NCI-H460 (cell line): Measurements from ENCODE around the gene PCNT. TPM values are rescaled to one million over a fixed set of nuclear protein-coding genes. Genes with fewer than 3 reads are reported as not detected.
"Not testable (repeated sequence)": the region's sequence is repeated elsewhere in the genome, so short reads cannot be mapped to it uniquely, and the experiment has no call there.

Experiments
- DNase-seq: peaks from one replicate; pipeline ENCODE4 v3.0.0-alpha.2; 2016; ENCODE audit warnings: low read depth; ENCODE audit errors: extremely low read depth
- total RNA-seq: library from RNA; depleted of rRNA; stranded (reverse); fragments of >200 nt; shearing (Covaris generic); gene quantifications from 2 replicates; pipeline ENCODE4 v1.2.3, GENCODE V29; 2014

The PCNT gene
- total RNA-seq, 1 experiment from 2014 or later = 14.1 TPM

DNA sequence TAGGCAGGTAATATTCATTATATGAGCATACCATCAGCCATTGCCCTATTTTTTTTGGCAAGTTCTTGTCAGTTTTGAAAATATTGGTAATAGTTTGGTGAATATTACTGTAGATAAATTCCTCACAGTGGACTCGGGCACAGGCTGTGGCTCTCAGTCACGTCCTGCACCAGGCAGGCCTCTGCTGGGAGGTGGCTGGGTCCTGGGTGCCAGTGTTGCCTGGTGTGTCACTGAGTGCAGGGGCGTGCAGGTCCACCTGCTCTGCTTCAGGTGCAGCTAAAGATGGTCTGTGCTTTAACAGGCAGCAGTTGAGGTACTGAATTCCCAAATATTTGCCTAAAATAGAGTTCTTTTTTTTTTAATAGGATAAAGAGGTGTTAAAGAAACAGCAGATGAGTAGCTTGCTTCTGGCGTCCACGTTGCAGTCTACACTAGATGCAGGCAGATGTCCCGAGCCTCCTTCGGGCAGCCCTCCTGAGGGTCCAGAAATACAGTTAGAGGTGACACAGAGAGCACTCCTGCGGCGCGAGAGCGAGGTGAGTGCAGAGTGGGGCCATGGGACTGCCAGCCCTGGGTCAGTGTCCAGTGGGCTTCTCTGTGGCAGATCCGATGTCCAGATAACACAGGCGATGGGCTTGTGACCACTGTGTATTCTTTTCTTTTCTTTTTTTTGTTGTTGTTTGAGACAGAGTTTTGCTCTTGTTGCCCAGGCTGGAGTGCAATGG, 77.4 kb downstream of the PCNT start:
- DNase-seq = no peak

DNA sequence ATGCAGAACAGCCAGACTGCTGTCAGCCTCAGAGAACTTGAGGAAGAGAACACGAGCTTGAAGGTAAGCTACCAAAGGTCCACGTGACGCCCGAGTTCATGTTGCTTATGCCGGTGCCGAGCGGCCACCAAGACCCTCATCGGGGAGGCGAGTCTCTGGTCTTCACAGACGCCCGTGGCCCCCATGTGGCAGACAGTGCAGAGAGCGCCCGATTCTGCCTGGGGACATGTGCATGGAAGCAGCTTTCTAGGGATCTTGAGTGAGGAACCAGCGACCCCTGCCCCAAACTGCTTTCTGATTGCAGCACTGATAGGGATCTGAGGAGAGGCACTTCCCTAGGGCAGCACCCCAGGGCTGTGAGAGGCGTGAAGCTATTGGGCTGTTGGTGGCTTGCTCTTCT, 78.5 kb downstream of the PCNT start:
- DNase-seq = no peak

GRCh38 chr21:46403234-46403811, 79.4 kb downstream of the PCNT start:
- not testable (repeated sequence) for DNase-seq

DNA sequence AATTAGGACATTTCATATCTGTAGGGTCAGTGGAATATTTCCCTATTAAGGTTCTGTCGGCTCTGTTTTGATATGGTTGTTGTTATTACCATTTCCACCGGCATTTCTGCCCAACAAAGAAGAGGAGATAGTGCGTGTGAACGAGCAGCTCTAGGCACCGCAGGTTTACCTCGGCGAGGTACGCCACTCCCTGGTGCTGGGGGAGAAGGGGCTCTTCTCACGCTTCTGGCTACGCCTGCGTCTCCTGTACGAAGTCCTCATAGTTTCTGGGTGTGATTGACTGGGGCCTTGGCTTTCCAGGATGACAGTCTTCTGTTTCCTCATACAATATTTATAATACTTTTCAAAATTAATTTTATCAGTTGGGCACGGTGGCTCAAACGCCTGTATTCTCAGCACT, 80.3 kb downstream of the PCNT start:
- DNase-seq = no peak

DNA sequence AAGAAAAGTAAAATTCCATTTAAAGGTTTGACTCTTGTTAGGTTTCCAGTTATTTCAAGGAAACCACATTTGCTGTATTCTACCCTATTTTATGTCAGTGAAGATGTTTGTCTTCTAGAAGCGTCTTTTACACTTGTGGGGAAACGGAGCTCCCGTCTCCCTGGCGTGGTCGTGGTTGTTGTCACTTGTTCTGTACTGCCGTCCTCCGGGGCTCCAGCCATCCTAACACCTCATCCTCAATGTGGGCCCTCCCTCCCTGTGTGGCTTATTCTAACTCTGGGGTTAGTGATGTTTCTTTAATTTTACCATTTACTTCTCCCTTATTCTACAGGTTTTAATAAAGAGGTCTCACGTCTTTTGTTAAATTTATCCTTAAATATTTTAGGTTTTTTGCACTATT, 82.0 kb downstream of the PCNT start:
- DNase-seq = no peak

GRCh38 chr21:46409641-46410406, 85.9 kb downstream of the PCNT start:
- DNase-seq = no peak

DNA sequence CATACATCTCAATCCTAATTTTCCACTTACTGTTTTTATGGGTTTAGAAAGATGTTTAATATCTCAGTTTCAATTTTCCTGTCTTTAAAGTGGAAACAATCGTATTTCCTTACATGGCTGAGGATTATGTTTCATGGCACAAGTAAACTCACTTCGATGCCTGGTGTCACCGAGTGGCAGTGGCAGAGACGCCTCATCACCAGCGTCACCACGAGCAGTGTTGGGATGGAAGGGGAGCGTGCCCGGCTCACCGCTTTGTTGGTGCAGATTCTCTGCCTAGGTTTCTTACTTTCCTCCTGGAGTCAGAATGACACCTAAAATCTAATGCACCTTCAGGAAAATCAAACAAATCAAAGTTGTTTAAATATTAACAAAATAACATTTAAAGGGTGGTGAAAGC, 86.6 kb downstream of the PCNT start:
- no peak for DNase-seq

- DNase-seq = no peak
Observed at GRCh38 chr21:46411236-46411635, 87.3 kb downstream of the PCNT start.

DNA sequence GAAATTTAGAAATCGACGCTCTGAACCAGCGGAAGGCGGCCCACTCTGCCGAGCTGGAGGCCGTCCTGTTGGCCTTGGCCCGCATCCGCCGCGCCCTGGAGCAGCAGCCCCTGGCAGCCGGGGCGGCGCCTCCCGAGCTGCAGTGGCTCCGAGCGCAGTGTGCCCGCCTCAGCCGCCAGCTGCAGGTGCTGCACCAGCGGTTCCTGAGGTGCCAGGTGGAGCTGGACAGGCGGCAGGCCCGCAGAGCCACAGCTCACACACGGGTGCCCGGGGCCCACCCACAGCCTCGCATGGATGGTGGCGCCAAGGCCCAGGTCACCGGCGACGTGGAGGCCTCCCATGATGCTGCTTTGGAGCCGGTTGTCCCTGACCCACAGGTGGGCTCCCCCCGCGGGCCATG, 87.7 kb downstream of the PCNT start:
- DNase-seq = no peak

DNA sequence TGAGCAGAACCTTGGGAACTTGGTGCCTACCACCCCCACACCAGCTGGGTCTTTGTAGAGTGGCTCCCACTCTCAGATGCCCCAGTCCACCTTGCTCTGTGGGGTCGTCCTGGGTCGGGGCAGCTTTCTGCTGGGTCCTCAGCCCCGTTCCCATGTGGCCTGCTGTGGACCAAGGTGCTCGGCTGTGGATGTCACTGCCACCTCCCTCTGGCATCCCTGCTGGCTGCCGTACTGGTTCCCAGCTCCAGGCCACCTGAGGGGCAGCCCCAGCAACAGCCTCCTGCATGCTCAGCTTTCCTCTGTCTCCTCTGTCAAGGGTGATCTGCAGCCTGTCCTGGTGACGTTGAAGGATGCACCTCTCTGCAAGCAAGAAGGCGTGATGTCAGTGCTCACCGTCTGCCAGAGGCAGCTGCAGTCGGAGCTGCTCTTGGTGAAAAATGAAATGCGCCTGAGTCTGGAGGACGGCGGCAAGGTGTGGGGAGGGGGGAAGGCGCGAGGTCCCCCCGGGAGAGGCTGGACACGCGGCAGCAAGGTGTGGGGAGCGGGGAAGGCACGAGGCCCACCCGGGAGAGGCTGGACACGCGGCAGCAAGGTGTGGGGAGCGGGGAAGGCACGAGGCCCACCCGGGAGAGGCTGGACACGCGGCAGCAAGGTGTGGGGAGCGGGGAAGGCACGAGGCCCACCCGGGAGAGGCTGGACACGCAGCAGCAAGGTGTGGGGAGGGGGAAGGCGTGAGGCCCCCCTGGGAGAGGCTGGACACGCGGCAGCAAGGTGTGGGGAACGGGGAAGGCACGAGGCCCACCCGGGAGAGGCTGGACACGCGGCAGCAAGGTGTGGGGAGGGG, 88.8 kb downstream of the PCNT start:
- no peak for DNase-seq

GRCh38 chr21:46413365-46413696, 89.4 kb downstream of the PCNT start:
- no peak for DNase-seq

DNA sequence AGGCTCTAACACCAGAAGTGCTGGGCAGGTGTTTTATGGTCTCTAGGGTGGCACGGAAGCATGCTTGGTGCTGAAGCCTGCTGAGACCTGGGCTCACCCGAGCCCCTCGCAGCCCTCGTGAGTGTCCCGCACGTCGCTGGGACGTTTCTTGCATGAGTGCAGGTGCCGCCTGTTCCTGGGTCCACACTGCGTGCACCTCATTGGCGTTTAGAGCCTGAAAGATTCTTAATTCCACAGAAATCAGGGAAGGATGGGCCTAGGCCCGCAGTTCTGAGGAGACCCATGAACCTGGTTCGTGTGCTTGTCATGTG, 91.0 kb downstream of the PCNT start:
- no peak for DNase-seq

DNA sequence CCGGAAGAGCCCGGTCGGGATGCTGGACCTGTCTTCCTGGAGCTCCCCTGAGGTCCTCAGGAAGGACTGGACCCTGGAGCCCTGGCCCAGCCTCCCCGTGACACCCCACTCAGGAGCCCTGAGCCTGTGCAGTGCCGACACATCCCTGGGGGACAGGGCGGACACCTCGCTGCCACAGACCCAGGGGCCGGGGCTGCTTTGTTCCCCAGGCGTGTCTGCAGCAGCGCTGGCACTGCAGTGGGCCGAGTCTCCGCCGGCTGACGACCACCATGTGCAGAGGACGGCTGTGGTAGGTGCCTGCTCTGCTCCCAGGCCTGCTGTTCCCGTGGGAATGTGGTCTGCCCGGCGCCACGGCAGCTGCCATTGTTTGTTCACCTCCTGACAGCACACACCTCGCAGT, 92.6 kb downstream of the PCNT start:
- DNase-seq = no peak

- DNase-seq = no peak
Observed at GRCh38 chr21:46418265-46418946, 94.5 kb downstream of the PCNT start.

- no peak for DNase-seq
Observed at GRCh38 chr21:46420241-46421190, 96.6 kb downstream of the PCNT start.

DNA sequence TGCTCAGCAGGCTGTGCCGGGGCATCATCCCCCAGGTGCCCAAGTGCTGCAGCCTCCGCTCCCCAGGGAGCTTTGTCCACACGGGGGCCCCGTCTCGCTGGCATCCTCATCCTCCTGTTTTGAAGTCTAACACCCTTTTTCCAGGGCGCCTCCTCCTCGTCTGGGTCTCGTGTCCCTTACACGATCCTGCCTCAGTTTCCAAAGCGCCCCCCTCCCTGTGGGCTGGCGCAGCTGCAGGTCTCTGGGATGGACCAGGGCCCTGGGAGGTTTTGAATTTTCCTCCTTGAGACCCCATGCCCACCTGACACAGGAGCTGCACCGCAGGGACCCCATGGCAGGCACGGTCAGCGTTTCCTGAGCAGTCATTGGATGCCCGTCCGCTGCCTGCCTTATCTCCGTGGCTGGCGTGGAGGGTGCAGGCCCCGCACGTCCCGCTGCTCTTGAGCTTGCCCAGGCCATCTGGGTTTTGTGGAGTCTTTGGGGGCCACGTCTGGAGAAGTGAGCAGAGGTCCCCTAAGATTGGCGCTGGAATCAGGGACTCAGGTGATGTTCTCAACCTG, 97.3 kb downstream of the PCNT start:
- DNase-seq = no peak

DNA sequence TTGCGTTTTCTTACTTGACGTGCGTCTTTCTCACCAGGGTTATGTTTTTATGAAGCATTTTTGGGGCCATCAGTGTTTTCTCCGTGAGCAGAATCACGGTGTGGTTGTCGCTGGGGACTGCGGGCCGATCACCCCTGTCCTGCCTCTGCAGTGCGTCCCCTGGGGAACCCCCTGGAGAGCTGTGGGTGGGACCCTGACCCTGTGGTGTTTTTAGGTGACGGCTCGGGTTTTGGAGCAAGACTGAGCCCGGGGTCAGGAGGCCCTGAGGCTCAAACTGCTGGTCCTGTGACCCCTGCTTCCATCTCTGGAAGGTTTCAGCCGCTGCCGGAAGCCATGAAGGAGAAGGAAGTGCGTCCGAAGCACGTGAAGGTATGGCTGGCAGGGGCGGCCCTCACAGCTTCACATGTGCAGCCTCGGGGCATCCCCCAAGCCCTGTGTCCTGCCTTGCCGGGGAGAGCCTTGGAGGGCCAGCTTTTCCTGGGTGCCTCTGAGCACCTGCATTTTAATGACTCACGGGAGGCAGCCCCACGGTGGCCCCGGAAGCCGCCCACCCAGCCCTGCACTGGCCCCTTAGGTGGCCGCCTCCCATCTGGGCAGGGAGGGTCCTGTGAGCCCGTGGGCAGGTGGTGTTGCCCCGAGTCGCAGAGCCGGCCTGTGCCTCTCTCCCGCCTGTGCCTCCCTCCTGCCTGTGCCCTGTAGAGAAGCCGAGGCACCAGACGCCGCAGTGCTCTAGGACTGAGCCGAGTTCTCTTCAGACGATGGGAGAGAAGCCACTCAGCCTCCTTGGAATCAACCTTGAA, 98.0 kb downstream of the PCNT start:
- no peak for DNase-seq

- DNase-seq = no peak
Observed at GRCh38 chr21:46422636-46423241, 98.8 kb downstream of the PCNT start.
